ENCODE data around the gene POU2F3.

POU2F3 gene

DNA sequence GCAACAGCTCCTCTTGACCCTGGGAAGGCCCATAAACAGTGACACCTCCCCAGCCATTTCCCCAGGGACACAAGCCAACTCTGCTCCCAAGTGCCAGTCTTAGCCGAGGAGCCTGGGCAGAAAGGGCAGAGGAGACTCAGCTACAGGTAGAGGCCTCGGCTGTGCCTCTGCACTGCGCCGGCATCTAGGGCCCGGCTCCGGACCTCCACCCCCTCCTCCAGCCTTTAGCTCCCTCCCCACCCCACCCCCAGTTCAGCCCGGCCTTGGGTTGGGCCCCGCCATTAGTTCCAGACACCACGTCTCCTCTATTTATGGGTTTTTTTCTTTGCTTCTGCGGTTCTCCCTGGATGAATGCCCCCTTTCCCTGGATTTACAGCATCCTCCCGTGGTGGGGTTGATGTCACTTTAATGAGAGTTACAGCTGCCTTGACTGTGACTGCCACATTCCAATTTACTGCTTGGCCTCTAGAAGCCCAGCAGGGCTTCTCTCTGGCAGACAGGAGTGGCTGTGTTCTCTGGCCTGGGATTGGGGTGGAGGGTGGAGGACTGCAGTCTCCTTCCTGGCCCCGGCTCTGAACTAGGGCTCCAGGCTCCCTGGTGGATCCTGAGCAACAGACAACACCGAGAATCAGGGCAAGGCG lies 42.6 kb upstream of the POU2F3 start:
- no peak for TF ChIP-seq CTCF (IDR thresholded peaks at IDR 0.05; ENCODE audit: insufficient read depth, missing control alignments)
- no peak for DNase-seq (ENCODE audit: insufficient read length, low spot score)
- no peak for FAIRE-seq

- DNase-seq (ENCODE audit: insufficient read length, low spot score), result no peak
- FAIRE-seq, result no peak
- TF ChIP-seq CTCF (IDR thresholded peaks at IDR 0.05; ENCODE audit: insufficient read depth, missing control alignments), result no peak
Observed at GRCh38 chr11:120197977-120198376, 42.0 kb upstream of the POU2F3 start.

- DNase-seq (ENCODE audit: insufficient read length, low spot score), result no peak
- no peak for FAIRE-seq
- no peak for TF ChIP-seq CTCF (IDR thresholded peaks at IDR 0.05; ENCODE audit: insufficient read depth, missing control alignments)
Observed at GRCh38 chr11:120198403-120198786, 41.5 kb upstream of the POU2F3 start.

GRCh38 chr11:120198787-120199469 lies 41.0 kb upstream of the POU2F3 start:
- FAIRE-seq (no peak), DNase-seq (ENCODE audit: insufficient read length, low spot score) (no peak)
- no peak for TF ChIP-seq CTCF (IDR thresholded peaks at IDR 0.05; ENCODE audit: insufficient read depth, missing control alignments)

- TF ChIP-seq CTCF (IDR thresholded peaks at IDR 0.05; ENCODE audit: insufficient read depth, missing control alignments), result no peak
- FAIRE-seq (no peak), DNase-seq (ENCODE audit: insufficient read length, low spot score) (no peak)
Observed at GRCh38 chr11:120199613-120200012, 40.3 kb upstream of the POU2F3 start.

DNA sequence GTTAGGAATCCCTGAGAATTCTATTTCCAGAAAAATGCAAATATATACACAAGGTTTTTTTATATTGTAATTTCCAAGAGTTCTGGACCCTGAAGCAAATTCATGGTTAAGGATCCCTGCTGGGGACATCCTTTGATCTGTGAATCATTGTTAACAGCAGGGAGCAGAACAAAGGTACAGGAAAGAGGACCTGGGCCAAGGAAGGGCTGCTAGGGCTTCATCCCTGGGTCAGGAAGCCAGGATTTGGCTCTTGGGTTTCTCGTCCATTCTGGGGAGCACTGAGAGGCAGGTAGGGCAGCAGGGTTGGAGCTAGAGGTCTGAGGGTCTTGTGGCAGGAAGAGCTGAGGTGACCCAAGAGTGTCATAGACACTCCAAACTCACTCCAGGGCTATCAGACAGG lies 39.3 kb upstream of the POU2F3 start:
- no peak for FAIRE-seq
- DNase-seq (ENCODE audit: insufficient read length, low spot score), result no peak
- no peak for TF ChIP-seq CTCF (IDR thresholded peaks at IDR 0.05; ENCODE audit: insufficient read depth, missing control alignments)

DNA sequence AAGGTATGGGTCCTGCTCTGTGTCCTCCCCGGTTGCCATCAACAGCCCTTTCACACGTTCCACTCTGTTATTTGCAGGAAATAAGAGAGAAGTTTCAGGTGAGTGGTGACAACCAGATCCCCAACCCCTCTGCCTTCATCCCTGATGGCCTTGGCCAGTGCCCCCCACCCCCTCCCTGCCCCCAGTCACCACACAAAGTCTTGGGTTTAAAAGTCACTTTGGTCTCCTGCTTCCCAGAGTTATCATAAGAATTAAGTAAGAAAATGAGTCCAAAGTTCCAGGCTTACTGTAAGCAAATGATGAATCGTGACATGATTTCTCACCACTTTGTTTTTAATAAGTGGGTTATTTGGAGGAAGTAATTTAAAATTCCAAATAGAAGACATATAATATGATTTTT lies 38.3 kb upstream of the POU2F3 start:
- DNase-seq (ENCODE audit: insufficient read length, low spot score) (no peak), FAIRE-seq (no peak)
- TF ChIP-seq CTCF (IDR thresholded peaks at IDR 0.05; ENCODE audit: insufficient read depth, missing control alignments), result no peak

All from D721Med (cell line).